Motor neuron (in vitro differentiated cells): ENCODE data around the gene P2RY11. TPM values are rescaled to one million over a fixed set of nuclear protein-coding genes. Genes with fewer than 3 reads are reported as not detected.

Experiments used
- ATAC-seq, 8 experiments: fragments of 200-7000 bp; cut with Tn5 transposase; replicated peaks in 6 of 8; 2 replicates each; pipeline ENCODE4 v1.8.0; 2021; ENCODE audit warnings: mild to moderate bottlenecking in 8 of 8, moderate library complexity in 8 of 8
- H3K27ac ChIP-seq, 2 donors: fragments of 250-450 bp; sonication (Bioruptor Pico); 2 replicates each; pipeline ENCODE4 v1.9.0; 2021; ENCODE audit warnings: antibody characterized with exemption in 2 of 2, mild to moderate bottlenecking in 2 of 2, moderate library complexity in 1 of 2
- H3K4me1 ChIP-seq, 2 donors: fragments of 250-450 bp; sonication (Bioruptor Pico); replicated peaks in 1 of 2; 2 replicates each; pipeline ENCODE4 v1.6.1; 2021; ENCODE audit warnings: antibody characterized with exemption in 2 of 2, mild to moderate bottlenecking in 2 of 2, moderate library complexity in 1 of 2
- H3K4me3 ChIP-seq, 5 donors: fragments of 250-450 bp; sonication (Bioruptor Pico); 2 replicates each; pipeline ENCODE4 v1.9.0; 2021; ENCODE audit warnings: antibody characterized with exemption in 5 of 5, mild to moderate bottlenecking in 5 of 5, moderate library complexity in 4 of 5
- WGBS, 10 experiments: fragments of 450-650 bp; shearing (Covaris generic); methylation state at CpG; one replicate each; pipeline ENCODE4 v1.0.0; 2022; 5-methylcytosine and 5-hydroxymethylcytosine counted together
- in situ Hi-C, 9 experiments: fragments of 400-800 bp; cut with MboI; loops; one replicate each; pipeline ENCODE4 v1.15.0; 2021; ENCODE audit warnings: low sequenced_read_pairs in 9 of 9, low pct_unique_long_range_greater_than_20kb in 2 of 9; ENCODE audit not compliant: unreplicated experiment in 9 of 9
- total RNA-seq, 8 experiments: library from RNA; unstranded; fragments of 300-600 nt; gene quantifications; 2 replicates each; pipeline versions ENCODE4 v1.2.3 to v1.2.4, GENCODE V29; 2022

Gene P2RY11
- total RNA-seq, 8 experiments from 2014 or later, result 2.1 to 12.2 (median 4.9) TPM

- Histone ChIP-seq H3K4me3 (no peak overlapping the region), H3K27ac (no peak overlapping the region), H3K4me1 (peaks cover 3 to 4% of the 10 kb centered on the region in 2 donors)
- WGBS, 10 experiments, result 20 to 100% (median 69%) methylated on average over 1 to 10 of the region's 23 CpGs; no CpG with 5 or more reads in 1 of the 10 experiments
- ATAC-seq, result peak in 3 of 8 experiments; percentile 1 to 6 (median 2)
- in situ Hi-C loops, result no loop called here
Observed at GRCh38 chr19:10112037-10112761, 706 bp downstream of the P2RY11 start.

DNA sequence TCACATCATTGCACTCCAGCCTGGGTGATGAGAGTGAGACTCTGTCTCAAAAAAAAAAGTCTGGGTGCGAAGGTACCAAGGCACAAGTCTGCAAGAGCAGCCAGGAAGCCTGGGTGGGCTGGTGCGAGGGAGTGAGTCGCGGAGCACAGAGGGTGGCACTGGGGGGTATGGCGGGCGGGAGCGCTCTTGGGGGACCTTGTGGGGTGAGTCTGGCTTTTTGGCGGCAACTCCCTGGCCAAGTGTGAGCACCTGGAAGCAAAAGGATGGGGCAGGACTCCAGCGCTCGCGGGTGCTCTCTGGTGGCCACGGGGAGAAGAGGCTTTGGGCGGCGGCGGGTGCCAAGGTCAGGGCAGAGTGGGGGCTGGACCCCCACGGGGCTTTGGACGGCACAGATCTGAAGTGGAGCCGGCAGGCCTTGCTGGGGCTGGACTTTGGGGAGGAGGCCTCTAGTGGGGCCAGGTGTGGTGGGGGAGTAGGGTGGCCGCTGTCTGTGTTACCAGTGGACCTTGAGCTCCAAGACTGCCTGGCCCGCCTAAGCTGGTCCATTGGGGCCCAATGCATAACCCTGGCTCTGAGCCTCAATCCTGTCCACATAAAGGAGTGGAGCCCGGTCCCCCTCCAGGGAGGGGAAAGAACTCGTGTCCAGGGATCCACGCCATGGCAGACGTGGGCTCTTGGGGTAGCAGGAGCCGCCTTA, 1.6 kb downstream of the P2RY11 start:
- Histone ChIP-seq H3K4me3 (no peak overlapping the region), H3K4me1 (no peaks in the 10 kb centered on the region), H3K27ac (no peak overlapping the region)
- 33 to 100% methylated on average over 1 to 3 of the region's 25 CpGs; no CpG with 5 or more reads in 8 of the 10 experiments for WGBS, 10 experiments
- ATAC-seq, result peak; percentile 5 to 34 (median 26)
- in situ Hi-C loops, result no loop called here

DNA sequence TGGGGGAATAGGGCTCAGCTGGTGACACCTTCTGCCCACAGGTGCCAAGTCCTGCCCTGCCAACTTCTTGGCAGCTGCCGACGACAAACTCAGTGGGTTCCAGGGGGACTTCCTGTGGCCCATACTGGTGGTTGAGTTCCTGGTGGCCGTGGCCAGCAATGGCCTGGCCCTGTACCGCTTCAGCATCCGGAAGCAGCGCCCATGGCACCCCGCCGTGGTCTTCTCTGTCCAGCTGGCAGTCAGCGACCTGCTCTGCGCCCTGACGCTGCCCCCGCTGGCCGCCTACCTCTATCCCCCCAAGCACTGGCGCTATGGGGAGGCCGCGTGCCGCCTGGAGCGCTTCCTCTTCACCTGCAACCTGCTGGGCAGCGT, 2.1 kb downstream of the P2RY11 start:
- ATAC-seq, result peak; percentile 0 to 24 (median 9)
- WGBS, 10 experiments, result 100% methylated on average over 4 of the region's 19 CpGs; no CpG with 5 or more reads in 9 of the 10 experiments
- no peak overlapping the region for H3K27ac ChIP-seq

GRCh38 chr19:10113964-10114650, 2.6 kb downstream of the P2RY11 start:
- 75 to 100% (median 92%) methylated on average over 1 to 15 of the region's 43 CpGs; no CpG with 5 or more reads in 7 of the 10 experiments for WGBS, 10 experiments
- in situ Hi-C loops, result no loop called here
- Histone ChIP-seq H3K4me1 (peaks cover 6% of the 10 kb centered on the region in 2 donors), H3K27ac (no peak overlapping the region), H3K4me3 (no peak overlapping the region)
- ATAC-seq, result peak; percentile 3 to 26 (median 12)

More for the DNA sequence above, 2.1 kb downstream of the P2RY11 start:
- H3K4me3 ChIP-seq, result no peak overlapping the region
- H3K4me1 ChIP-seq, result peaks cover 2% of the 10 kb centered on the region in 2 donors
- in situ Hi-C loops, result no loop called here

- Histone ChIP-seq H3K4me3 (no peak overlapping the region), H3K27ac (no peak overlapping the region)
Observed at GRCh38 chr19:10114651-10115391, 3.3 kb downstream of the P2RY11 start.

GRCh38 chr19:10115392-10116084, 4.0 kb downstream of the P2RY11 start:
- WGBS, 10 experiments, result 80 to 100% (median 95%) methylated on average over 1 to 10 of the region's 45 CpGs; no CpG with 5 or more reads in 4 of the 10 experiments
- in situ Hi-C loops, result no loop called here
- peak in 1 of 8 experiments; percentile 0 for ATAC-seq
- peaks cover 6% of the 10 kb centered on the region in 2 donors for H3K4me1 ChIP-seq
- no peak overlapping the region for H3K4me3 ChIP-seq
- H3K27ac ChIP-seq, result no peak overlapping the region

More at GRCh38 chr19:10114651-10115391, 3.3 kb downstream of the P2RY11 start:
- H3K4me1 ChIP-seq, result peaks cover 6% of the 10 kb centered on the region in 2 donors
- in situ Hi-C loops, result no loop called here
- peak in 5 of 8 experiments; percentile 0 to 5 (median 2) for ATAC-seq
- WGBS, 10 experiments, result 83 to 100% (median 93%) methylated on average over 1 to 4 of the region's 26 CpGs; no CpG with 5 or more reads in 6 of the 10 experiments

DNA sequence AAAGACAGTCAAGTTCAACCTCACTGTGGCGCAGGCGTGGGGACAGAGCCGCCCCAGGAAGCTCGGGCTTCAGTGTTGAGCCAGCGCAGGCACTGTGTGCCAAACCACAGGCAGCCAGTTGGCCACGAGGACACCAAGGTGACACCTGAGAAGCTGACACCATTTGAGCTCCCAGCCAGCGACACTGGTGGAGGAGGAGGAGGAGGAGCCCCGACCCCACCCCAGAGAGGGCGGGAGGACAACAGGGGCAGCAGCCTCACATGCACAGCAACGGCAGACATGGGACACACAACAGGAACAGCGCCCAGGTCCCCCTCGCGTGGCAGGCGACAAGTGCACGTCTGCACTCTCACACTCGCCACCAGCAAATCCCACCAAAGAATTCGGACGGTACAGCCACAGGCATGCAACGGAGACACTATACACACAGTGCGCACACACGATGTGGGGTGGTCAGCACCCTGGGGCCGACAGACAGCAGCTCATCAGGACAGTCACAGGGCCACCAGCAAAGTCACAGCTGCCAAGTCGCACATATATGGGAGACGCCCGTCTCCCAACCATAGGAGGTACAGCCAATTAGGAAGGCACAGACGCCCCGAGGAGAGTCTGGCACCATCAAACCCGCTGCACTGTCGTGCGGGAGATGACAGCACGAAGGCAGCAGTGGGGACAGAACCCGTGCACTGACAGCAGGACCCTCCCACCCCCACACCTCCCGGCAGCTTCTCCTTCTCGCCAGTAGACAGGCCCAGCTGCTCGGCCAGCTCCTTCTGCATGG, 4.8 kb downstream of the P2RY11 start:
- ATAC-seq, result no peak
- Histone ChIP-seq H3K4me1 (peaks cover 6% of the 10 kb centered on the region in 2 donors), H3K4me3 (no peak overlapping the region), H3K27ac (no peak overlapping the region)
- in situ Hi-C loops, result no loop called here
- 80 to 100% (median 86%) methylated on average over 1 to 7 of the region's 35 CpGs; no CpG with 5 or more reads in 3 of the 10 experiments for WGBS, 10 experiments

DNA sequence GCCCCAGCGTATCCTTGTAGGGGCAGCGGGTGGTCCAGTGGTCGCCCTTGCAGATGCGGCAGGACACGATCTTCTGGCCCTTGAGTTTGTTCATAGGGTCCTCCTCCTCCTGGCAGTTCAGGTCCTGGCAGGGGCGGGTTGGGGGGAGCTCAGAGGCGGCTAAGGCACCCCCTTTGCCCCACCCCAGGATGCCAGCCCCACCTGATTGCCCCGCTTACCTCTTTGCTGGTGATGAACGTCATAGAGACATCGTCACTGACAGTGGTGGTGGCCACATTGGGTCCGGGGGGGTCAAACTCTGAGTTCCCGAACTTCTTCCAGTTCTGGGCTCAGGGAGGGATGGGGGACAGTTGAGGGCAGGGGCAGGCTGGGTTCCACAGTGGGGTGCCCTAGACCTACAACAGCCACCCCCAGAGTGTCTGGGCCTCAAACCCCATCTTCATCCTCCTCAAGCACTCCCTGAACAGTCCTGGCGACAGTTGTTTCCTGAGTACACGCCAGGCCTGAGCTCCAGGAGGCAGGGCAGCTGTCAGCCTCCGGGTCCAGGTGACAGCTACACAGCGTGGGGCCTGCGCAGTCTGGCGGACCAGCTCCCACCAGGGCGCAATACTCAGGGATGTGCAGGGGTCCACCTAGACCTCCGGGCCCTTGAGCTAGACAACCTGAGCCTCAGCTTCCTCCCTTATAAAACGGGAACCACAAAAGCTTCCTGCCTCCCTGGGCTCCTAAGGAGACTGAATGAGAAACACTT, 5.5 kb downstream of the P2RY11 start:
- no peak for ATAC-seq
- in situ Hi-C loops, result no loop called here
- no peak overlapping the region for H3K4me3 ChIP-seq
- WGBS, 10 experiments, result 82 to 100% (median 100%) methylated on average over 2 to 3 of the region's 21 CpGs; no CpG with 5 or more reads in 7 of the 10 experiments
- peaks cover 6% of the 10 kb centered on the region in 2 donors for H3K4me1 ChIP-seq
- H3K27ac ChIP-seq, result no peak overlapping the region

GRCh38 chr19:10118960-10119359, 7.5 kb downstream of the P2RY11 start:
- WGBS, 10 experiments, result 0 to 69% (median 20%) methylated on average over 1 to 5 of the region's 12 CpGs; no CpG with 5 or more reads in 3 of the 10 experiments
- Histone ChIP-seq H3K27ac (peak overlapping the region; percentile 91 to 96), H3K4me1 (peaks cover 6% of the 10 kb centered on the region in 2 donors), H3K4me3 (peak overlapping the region; percentile 72 to 99 (median 93))
- in situ Hi-C loops, result no loop called here
- ATAC-seq, result peak in 2 of 8 experiments; percentile 2 to 5

GRCh38 chr19:10120538-10121189, 9.2 kb downstream of the P2RY11 start:
- 4 to 93% (median 77%) methylated on average over 4 to 9 of the region's 9 CpGs for WGBS, 10 experiments
- ATAC-seq, result peak in 2 of 8 experiments; percentile 13 to 27
- Histone ChIP-seq H3K27ac (no peak overlapping the region), H3K4me3 (no peak overlapping the region), H3K4me1 (peaks cover 6% of the 10 kb centered on the region in 2 donors)
- in situ Hi-C loops, result no loop called here
